ENCODE data around the gene KRTAP2-2.
"Not testable (repeated sequence)": the region's sequence is repeated elsewhere in the genome, so short reads cannot be mapped to it uniquely, and the experiment has no call there.

The KRTAP2-2 gene

GRCh38 chr17:41064301-41064700 is 9.3 kb upstream of the KRTAP2-2 start:
- no peak for DNase-seq

GRCh38 chr17:41063449-41063848 is 8.4 kb upstream of the KRTAP2-2 start:
- DNase-seq: no peak

DNA sequence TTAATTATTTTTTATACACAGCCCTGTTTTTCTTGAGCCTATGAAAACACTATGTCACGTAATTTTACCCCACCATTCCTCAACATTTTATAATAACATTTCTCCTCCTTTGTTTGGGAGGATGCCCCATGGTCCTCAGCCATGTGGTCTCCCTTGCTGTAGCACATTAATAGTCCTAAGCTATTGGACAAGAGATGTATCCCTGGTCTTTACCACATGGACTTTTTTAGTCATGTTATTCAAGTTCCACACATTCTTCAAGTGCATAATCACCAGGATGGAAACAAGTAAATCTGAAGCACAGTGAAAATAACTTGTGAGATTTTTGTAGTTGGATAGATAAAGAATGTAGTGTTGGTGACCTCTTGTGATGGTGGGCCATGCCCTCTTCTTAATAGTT is 6.9 kb upstream of the KRTAP2-2 start:
- no peak for DNase-seq

DNA sequence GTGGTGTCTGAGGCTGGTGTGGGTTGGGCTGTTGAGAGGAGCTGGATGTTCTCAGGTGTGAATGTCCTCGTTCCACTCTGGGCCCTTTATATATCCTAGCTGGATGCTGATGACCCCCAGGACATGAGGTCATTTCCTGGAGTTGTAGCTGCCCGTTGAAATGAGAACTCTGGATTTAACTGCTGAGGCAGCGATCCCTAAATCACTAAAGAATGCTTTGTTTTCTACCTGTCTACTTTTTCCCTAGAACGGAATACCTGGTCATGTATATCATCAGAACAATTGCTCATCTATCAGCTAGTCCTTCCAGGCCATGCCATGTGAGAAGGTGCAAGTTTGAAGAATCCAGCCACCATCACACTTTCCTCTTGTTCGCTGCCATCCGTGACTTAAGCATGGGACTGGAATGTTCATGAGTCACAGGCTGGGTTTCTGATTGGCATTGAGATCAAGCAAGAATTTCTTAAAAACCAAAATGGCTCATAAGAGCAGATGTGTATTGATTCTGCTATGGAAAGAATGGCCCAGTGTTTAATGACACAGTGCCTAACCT is 5.1 kb upstream of the KRTAP2-2 start, which contains the start of gene KRTAP2-3:
KRTAP2-3 (minus strand) TSS at position 63 of the 553 bp plus-strand sequence. CDS start 64 bp downstream, outside the sequence.
- DNase-seq: no peak

GRCh38 chr17:41059276-41060051 is 4.4 kb upstream of the KRTAP2-2 start:
- not testable (repeated sequence) for DNase-seq

DNA sequence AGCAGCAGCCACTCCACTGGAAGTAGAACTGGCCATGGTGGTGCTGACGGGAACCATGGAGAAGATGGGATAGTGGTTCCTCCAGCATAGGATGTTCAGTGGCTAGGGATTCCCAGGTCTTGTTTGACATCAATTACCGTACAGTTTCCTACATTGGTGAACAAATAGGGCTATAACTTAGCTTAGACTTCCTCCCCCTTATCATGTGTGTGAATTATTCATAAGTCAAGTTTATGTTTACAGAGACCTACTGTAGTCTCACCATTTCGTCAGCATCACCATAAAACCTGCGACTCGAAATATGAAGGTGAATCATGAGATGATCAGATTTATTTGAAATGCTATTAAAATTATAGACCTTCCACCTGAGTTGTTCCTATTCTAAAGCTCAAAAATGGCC is 3.7 kb upstream of the KRTAP2-2 start:
- DNase-seq: no peak

DNA sequence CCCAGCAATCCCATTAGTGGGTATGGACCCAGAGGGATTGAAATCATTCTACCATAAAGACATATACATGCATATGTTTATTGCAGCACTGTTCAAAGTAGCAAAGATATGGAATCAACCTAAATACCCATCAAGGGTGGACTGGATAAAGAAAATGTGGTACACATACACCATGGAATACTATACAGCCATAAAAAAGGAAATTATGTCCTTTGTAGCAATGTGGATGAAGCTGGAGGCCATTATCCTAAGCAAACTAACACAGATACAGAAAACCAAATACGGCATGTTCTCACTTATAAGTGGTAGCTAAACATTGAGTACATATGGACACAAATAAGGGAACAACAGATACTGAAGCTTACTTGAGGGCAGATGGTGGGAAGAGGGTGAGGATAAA is 2.5 kb upstream of the KRTAP2-2 start:
- DNase-seq: no peak

DNA sequence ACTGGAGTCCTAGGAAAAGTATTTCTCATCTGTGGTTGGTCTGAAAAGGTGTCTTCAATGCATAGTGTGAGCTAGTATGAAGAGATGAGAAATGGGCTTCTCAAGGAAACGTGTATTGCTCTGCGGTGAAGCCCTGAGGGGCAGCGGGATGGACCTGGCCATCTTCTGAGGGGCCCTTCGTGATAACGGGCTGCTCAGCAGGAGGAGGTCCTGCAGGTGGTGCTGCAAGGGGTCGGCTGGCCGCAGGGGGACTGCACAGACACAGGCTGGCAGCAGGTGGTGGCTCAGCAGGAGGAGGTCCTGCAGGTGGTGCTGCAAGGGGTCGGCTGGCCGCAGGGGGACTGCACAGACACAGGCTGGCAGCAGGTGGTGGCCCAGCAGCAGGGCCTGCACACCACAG is 474 bp downstream of the KRTAP2-2 start:
- not testable (repeated sequence) for DNase-seq

DNA sequence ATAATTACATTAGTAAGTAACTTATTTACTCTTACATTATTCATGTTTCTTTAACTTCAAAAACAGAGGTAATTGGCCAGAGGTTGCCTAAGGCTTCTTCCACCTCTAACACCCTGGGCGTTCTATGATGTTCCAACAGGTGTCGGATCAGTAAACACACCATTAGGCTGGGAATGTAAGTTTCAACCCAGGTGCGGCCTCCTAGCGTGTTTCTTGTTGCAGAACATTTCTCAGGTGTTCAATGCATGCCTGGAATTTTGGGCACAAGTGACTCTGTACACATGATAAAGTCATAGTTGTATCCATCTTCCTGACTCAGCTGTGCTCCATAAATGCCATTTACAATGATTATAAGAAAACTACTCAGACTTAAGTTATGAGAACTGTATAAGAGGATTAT is 1.0 kb downstream of the KRTAP2-2 start:
- no peak for DNase-seq

GRCh38 chr17:41052566-41052965 is 2.5 kb downstream of the KRTAP2-2 start:
- no peak for DNase-seq

DNA sequence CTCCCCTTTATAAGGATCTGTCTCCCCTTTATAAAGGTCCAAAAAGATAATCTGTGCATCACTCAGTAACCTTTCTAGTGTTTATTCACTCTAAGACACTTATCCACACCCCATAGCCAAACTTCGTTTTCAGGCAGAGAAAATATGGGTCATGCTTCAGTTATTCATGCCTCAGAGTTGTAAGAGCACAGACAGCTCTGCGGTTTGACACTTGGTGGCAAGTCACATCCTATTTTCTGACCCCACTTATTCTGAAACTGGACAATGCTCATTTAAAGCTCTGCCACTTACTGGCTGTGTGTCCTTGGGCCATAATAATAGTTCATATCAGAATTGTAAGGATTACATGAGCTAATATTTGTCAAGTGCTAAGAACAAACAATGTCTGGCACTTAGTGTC is 5.9 kb downstream of the KRTAP2-2 start:
- no peak for DNase-seq

DNA sequence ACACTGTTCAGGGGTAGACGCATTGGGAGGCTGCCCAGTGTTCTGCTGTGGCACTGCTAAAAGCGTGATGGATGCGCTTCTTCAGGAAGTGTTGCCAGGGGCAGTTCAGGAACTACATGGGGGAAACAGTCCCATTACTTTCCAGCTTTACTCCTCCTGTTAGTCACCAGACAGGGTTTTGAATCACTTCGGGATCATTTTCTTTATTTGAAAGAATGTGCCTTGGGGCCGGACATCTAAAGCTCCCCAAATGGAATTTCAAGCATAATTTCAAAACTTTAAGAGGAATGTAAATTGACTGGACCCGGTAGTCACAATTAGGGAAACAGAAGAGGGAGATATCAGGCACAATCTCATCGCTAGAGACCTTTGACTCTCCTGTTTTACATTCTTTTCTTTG is 6.6 kb downstream of the KRTAP2-2 start:
- no peak for DNase-seq

DNA sequence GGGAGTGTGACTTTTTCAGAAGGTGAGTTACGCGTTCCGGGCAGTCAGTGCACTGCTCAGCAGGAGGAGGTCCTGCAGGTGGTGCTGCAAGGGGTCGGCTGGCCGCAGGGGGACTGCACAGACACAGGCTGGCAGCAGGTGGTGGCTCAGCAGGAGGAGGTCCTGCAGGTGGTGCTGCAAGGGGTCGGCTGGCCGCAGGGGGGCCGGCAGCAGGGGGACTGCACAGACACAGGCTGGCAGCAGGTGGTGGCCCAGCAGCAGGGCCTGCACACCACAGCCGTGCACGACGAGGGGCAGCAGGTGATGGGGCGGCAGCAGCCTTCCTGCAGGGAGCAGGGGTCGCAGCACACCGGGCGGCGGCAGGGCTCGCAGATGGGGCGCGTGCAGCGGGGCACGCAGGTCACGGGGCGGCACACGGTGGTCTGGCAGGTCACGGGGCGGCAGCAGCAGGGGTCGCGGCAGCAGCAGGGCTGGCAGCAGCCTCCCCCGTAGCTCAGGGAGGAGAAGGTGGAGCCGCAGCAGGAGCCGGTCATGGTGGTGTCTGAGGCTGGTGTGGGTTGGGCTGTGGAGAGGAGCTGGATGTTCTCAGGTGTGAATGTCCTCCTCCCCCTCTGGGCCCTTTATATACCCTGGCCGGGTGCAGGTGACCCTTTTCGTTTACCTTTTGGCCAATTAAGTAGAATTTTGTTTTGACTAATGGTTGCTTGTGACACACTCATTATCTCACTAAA is 8.1 kb downstream of the KRTAP2-2 start, which contains the start of gene KRTAP2-1:
KRTAP2-1 (minus strand) TSS at position 582 of the 731 bp plus-strand sequence; CDS start at position 533, 49 bp downstream.
- DNase-seq: not testable (repeated sequence)

DNA sequence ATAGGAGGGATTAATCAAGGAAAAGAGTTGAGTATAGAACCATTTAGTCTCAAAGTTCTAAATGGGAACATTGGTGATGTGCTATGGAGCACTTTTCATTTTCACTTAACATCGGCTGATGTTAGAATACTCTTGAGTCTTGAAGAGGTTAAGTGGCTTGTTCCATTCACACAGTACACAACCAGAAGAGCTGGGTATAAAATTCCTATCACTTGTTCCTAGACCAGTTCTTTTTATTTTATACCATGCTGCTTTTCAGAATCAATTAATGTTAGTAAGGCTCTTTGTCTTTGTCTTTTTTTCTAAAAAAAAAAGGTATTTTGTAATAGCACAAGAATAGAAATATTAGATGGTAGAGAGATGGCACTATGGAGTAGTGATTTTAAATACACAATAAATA is 12.1 kb downstream of the KRTAP2-2 start:
- no peak for DNase-seq

- DNase-seq: not testable (repeated sequence)
Observed at GRCh38 chr17:41040783-41041571, 14.1 kb downstream of the KRTAP2-2 start, which contains the start of gene KRTAP1-1. Gene KRTAP1-1, minus strand, starts transcription at chr17:41041450. Its CDS starts 53 bp downstream, at chr17:41041397.

DNA sequence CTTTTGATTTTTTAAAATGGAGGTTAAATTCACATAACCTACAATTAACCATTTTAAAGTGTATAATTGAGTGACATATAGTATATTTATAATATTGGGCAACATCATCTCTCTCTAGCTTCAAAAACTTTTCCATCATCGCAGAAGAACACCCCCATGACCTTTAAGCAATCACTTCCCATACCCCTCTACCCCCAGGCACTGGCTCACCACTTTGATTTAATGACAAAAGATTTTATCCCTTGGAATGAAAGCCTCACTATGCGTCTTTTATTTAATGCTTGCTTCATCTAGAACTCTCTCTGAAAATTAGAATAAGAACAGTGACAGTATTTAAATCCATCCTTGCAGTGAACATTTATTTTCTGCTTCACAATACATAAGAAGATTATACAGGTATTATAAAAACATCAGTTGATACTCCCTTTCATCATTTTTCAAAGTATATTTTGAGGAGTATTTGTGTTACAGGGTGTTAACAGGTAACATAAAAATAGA is 17.1 kb downstream of the KRTAP2-2 start:
- DNase-seq: no peak

GRCh38 chr17:41034346-41034935 is 20.6 kb downstream of the KRTAP2-2 start, which contains the start of gene KRTAP1-3:
Gene KRTAP1-3, minus strand, starts transcription at chr17:41034874. Its CDS starts 53 bp downstream, at chr17:41034821.
- not testable (repeated sequence) for DNase-seq

DNA sequence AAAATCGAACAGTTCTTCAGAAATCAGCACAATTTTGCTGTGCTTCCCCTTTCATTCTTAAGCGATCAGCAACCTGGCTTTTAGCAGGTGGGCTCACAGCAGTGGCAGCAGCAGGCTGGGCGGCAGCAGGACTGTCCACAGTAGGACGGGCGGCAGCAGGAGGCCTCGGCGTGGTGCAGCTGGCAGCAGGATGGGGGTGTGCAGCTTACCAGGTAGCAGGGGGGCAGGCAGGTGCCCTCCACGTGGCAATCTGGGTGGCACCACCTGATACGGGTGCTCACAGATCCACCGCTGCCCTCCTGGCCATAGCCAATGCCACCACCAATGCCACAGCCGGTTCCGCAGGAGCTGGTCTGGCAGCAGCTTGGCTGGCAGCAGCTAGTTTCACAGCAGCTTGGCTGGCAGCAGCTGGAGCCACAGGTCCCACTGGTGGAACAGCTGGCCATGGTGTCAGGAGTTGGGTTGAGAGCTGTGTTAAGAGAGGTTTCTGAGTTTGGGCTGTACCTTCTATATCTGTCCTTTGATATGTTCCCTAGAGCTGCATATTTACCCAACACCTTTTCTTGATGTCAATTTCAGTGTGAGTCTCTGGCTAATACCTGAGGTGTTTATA is 25.3 kb downstream of the KRTAP2-2 start, which contains the start of gene KRTAP1-4:
KRTAP1-4 (minus strand) TSS at position 563 of the 613 bp plus-strand sequence; CDS start at position 446, 117 bp downstream.
- no peak for DNase-seq

DNA sequence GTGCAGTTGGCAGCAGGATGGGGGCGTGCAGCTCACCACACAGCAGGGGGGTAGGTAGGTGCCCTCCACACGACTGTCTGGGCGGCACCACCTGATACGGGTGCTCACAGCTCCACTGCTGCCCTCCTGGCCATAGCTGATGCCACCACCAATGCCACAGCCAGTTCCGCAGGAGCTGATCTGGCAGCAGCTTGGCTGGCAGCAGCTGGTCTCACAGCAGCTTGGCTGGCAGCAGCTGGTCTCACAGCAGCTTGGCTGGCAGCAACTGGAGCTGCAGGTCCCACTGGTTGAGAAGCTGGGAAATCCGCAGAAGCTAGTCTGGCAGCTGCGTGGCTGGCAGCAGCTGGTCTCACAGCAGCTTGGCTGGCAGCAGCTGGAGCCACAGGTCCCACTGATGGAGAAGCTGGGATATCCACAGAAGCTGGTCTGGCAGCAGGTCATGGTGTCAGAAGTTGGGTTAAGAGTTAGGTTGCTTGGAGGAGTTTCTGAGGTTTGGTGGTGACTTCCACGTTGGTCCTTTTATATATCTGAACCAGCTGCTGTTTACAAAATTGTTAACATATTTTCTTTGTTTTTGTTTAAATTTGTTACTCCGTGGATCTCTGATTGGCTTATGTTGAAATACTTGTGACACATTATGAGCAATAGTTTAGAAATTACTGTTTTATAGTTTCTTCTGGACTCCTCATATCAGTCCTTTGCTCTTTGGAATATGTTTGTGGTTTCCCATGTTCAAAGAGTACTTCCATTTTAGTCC is 28.1 kb downstream of the KRTAP2-2 start, which contains the start of gene KRTAP1-5:
KRTAP1-5 (minus strand) TSS at position 494 of the 757 bp plus-strand sequence; CDS start at position 441, 53 bp downstream.
- no peak for DNase-seq

DNA sequence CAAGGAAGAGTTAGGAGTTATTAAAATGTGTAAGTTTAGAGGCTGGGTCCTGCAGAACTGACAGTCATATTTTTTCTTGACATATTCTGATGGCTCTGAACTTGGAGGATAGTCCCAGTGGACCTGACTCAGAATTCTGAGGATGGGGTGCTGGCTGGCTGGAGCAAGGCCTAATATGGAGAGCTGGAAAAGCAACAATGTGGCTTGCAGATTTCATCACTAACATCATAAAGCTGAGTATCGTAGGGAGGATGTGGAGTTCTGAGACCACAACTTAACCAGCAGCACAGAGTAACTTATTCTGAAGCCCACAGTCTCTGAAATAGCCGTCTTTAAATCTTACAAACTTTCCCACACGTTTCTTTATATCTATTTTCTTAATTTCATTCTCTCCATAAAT is 30.3 kb downstream of the KRTAP2-2 start:
- no peak for DNase-seq

Measured in KG1 (cell line).